Mesenchymal stem cell (in vitro differentiated cells and primary cell): Measurements from ENCODE around the gene FBXW12.

Source experiments
- DNase-seq: peaks from one replicate; pipeline ENCODE4 v3.0.0-alpha.2; 2013
- H2AFZ ChIP-seq: one replicate; pipeline ENCODE4 v1.6.1; 2013; ENCODE audit warnings: low read depth, mild to moderate bottlenecking, control low read depth, inconsistent platforms, low read length, moderate library complexity
- H2AK5ac ChIP-seq: 2 replicates; pipeline ENCODE4 v1.6.1; 2013; ENCODE audit warnings: low read length, moderate library complexity, mild to moderate bottlenecking, inconsistent platforms; ENCODE audit not compliant: severe bottlenecking
- H2BK120ac ChIP-seq: one replicate; pipeline ENCODE4 v1.6.1; 2013; ENCODE audit warnings: low read depth, mild to moderate bottlenecking, inconsistent platforms, low read length, moderate library complexity
- H2BK12ac ChIP-seq, 2 experiments: one replicate each; pipeline ENCODE4 v1.6.1; 2013; ENCODE audit warnings: inconsistent platforms in 2 of 2, low read length in 2 of 2, mild to moderate bottlenecking in 2 of 2, moderate library complexity in 2 of 2, control low read depth in 1 of 2
- H2BK15ac ChIP-seq: one replicate; pipeline ENCODE4 v1.6.1; 2013; ENCODE audit warnings: mild to moderate bottlenecking, low read depth, inconsistent platforms; ENCODE audit not compliant: poor library complexity, severe bottlenecking
- H2BK5ac ChIP-seq: 2 replicates; pipeline ENCODE4 v1.6.1; 2013; ENCODE audit warnings: low read depth, mild to moderate bottlenecking, low read length, control low read depth, inconsistent platforms; ENCODE audit not compliant: poor library complexity, severe bottlenecking
- H3K14ac ChIP-seq, 2 experiments: one replicate each; pipeline ENCODE4 v1.6.1; 2013; ENCODE audit warnings: inconsistent platforms in 2 of 2, low read length in 2 of 2, control low read depth in 1 of 2, mild to moderate bottlenecking in 1 of 2, moderate library complexity in 1 of 2
- H3K18ac ChIP-seq, 2 experiments: one replicate each; pipeline ENCODE4 v1.6.1; 2013; ENCODE audit warnings: inconsistent platforms in 2 of 2, low read length in 2 of 2, control low read depth in 1 of 2, low read depth in 1 of 2, mild to moderate bottlenecking in 1 of 2
- H3K23ac ChIP-seq, 2 experiments: one replicate each; pipeline ENCODE4 v1.6.1; 2013; ENCODE audit warnings: inconsistent platforms in 2 of 2, low read length in 2 of 2, mild to moderate bottlenecking in 2 of 2, moderate library complexity in 2 of 2, control low read depth in 1 of 2
- H3K27ac ChIP-seq: 2 replicates; pipeline ENCODE4 v1.5.1; 2013; ENCODE audit warnings: mild to moderate bottlenecking, moderate library complexity, low read length, control low read depth, inconsistent platforms; ENCODE audit not compliant: poor library complexity, severe bottlenecking
- H3K27me3 ChIP-seq, 2 experiments: 2 replicates each; pipeline versions ENCODE4 v1.6.1 to v1.7.0; 2013; ENCODE audit warnings: low read length in 2 of 2, mild to moderate bottlenecking in 2 of 2, moderate library complexity in 2 of 2, control low read depth in 1 of 2, inconsistent platforms in 1 of 2; ENCODE audit not compliant: control insufficient read depth in 1 of 2, insufficient read depth in 1 of 2
- H3K36me3 ChIP-seq, 2 experiments: 2 replicates each; pipeline versions ENCODE4 v1.6.1 to v1.7.0; 2013; ENCODE audit warnings: low read length in 2 of 2, control low read depth in 1 of 2, inconsistent platforms in 1 of 2, low read depth in 1 of 2, mild to moderate bottlenecking in 1 of 2; ENCODE audit not compliant: insufficient read depth in 2 of 2, control insufficient read depth in 1 of 2
- H3K4ac ChIP-seq, 2 experiments: one replicate each; pipeline ENCODE4 v1.6.1; 2013; ENCODE audit warnings: inconsistent platforms in 2 of 2, low read length in 2 of 2, mild to moderate bottlenecking in 2 of 2, moderate library complexity in 2 of 2, control low read depth in 1 of 2, low read depth in 1 of 2
- H3K4me1 ChIP-seq: 2 replicates; pipeline ENCODE4 v1.6.1; 2013; ENCODE audit warnings: low read depth, low read length, control low read depth; ENCODE audit not compliant: control insufficient read depth, insufficient read depth
- H3K4me2 ChIP-seq: 2 replicates; pipeline ENCODE4 v1.6.1; 2013; ENCODE audit warnings: low read length, mild to moderate bottlenecking, inconsistent platforms; ENCODE audit not compliant: poor library complexity, severe bottlenecking
- H3K4me3 ChIP-seq, 2 experiments: 2 replicates each; pipeline versions ENCODE4 v1.5.1 to v1.7.0; 2013; ENCODE audit warnings: low read length in 2 of 2, mild to moderate bottlenecking in 2 of 2, control low read depth in 1 of 2, low read depth in 1 of 2; ENCODE audit not compliant: insufficient read depth in 1 of 2
- H3K79me1 ChIP-seq: replicated peaks from 2 replicates; pipeline ENCODE4 v1.6.1; 2013; ENCODE audit warnings: mild to moderate bottlenecking, control low read depth, low read length, inconsistent platforms; ENCODE audit not compliant: poor library complexity, severe bottlenecking
- H3K9ac ChIP-seq: 2 replicates; pipeline ENCODE4 v1.7.0; 2013; ENCODE audit warnings: mild to moderate bottlenecking, low read length, moderate library complexity
- H3K9me3 ChIP-seq: 2 replicates; pipeline ENCODE4 v1.7.0; 2013; ENCODE audit warnings: mild to moderate bottlenecking, low read length; ENCODE audit not compliant: control insufficient read depth
- H4K8ac ChIP-seq: one replicate; pipeline ENCODE4 v1.6.1; 2013; ENCODE audit warnings: inconsistent platforms, mild to moderate bottlenecking, low read length, moderate library complexity
- H4K91ac ChIP-seq: one replicate; pipeline ENCODE4 v1.6.1; 2013; ENCODE audit warnings: mild to moderate bottlenecking, low read length, inconsistent platforms
- WGBS: methylation state at CpG from one replicate; pipeline ENCODE4 v1.1.7; 2013; ENCODE audit warnings: mixed read lengths; 5-methylcytosine and 5-hydroxymethylcytosine counted together

Gene FBXW12

GRCh38 chr3:48419597-48419996 lies 47.6 kb downstream of the FBXW12 start:
- H3K9ac ChIP-seq = no peak overlapping the region
- no peak overlapping the region for H3K14ac ChIP-seq
- no peak overlapping the region for H3K23ac ChIP-seq
- no peak overlapping the region for H2AK5ac ChIP-seq
- no peak overlapping the region for H4K91ac ChIP-seq
- no peak overlapping the region for H2BK15ac ChIP-seq
- H3K18ac ChIP-seq = no peak overlapping the region
- H2BK12ac ChIP-seq = no peak overlapping the region
- peaks cover 9% of the 10 kb centered on the region for H3K4me1 ChIP-seq
- H3K27ac ChIP-seq = no peak overlapping the region
- no peak for DNase-seq
- peaks cover 50% of the 10 kb centered on the region for H3K79me1 ChIP-seq
- no peak overlapping the region for H2AFZ ChIP-seq
- H3K9me3 ChIP-seq = no peaks in the 10 kb centered on the region
- no peak overlapping the region for H3K4me3 ChIP-seq
- H2BK120ac ChIP-seq = no peak overlapping the region
- H4K8ac ChIP-seq = no peak overlapping the region
- H3K27me3 ChIP-seq = no peaks in the 10 kb centered on the region
- peaks cover 43 to 93% of the 10 kb centered on the region in 2 experiments for H3K36me3 ChIP-seq
- H3K4me2 ChIP-seq = no peak overlapping the region
- H3K4ac ChIP-seq = no peak overlapping the region
- H2BK5ac ChIP-seq = no peak overlapping the region
- WGBS = 93% methylated on average over 17 of the region's 17 CpGs

DNA sequence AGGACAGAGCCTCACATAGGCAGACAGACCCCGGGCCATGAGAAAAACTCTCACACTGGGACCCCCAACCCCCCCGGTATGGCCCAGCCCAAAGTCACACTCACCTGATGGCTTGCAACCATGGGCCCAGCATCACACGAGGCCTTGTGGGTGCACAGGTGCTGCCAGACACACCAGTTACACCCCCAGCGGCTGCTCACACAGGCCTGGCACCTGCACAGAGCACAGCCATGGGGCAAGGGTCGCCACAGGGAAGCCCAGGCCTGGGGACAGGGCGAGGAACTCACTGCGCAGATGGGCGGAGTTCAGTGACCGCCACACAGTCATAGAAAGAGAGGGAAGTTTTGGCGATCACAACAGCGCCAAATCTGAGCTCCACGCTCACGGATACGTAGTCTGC lies 48.5 kb downstream of the FBXW12 start:
- H3K36me3 ChIP-seq = peaks cover 33 to 87% of the 10 kb centered on the region in 2 experiments
- no peaks in the 10 kb centered on the region for H3K27me3 ChIP-seq
- no peak overlapping the region for H2AFZ ChIP-seq
- H3K79me1 ChIP-seq = peaks cover 57% of the 10 kb centered on the region
- H3K9ac ChIP-seq = no peak overlapping the region
- no peak overlapping the region for H2BK12ac ChIP-seq
- 95% methylated on average over 14 of the region's 14 CpGs for WGBS
- no peak overlapping the region for H2BK120ac ChIP-seq
- no peak overlapping the region for H3K27ac ChIP-seq
- H3K4me1 ChIP-seq = peaks cover 18% of the 10 kb centered on the region
- no peak overlapping the region for H3K4me2 ChIP-seq
- DNase-seq = no peak
- no peak overlapping the region for H2AK5ac ChIP-seq
- H3K4me3 ChIP-seq = no peak overlapping the region
- H3K4ac ChIP-seq = no peak overlapping the region
- no peak overlapping the region for H3K18ac ChIP-seq
- no peak overlapping the region for H3K23ac ChIP-seq
- H2BK15ac ChIP-seq = no peak overlapping the region
- H2BK5ac ChIP-seq = no peak overlapping the region
- no peaks in the 10 kb centered on the region for H3K9me3 ChIP-seq
- no peak overlapping the region for H4K91ac ChIP-seq
- H3K14ac ChIP-seq = no peak overlapping the region
- no peak overlapping the region for H4K8ac ChIP-seq

GRCh38 chr3:48422272-48422671 lies 50.3 kb downstream of the FBXW12 start:
- Histone ChIP-seq H3K27ac (no peak overlapping the region), H4K8ac (no peak overlapping the region), H3K4me2 (no peak overlapping the region), H3K9ac (no peak overlapping the region), H3K79me1 (peaks cover 71% of the 10 kb centered on the region), H3K4me3 (no peak overlapping the region), H2AK5ac (no peak overlapping the region), H2BK5ac (no peak overlapping the region), H3K18ac (no peak overlapping the region), H3K14ac (no peak overlapping the region), H3K9me3 (no peaks in the 10 kb centered on the region), H3K4me1 (peaks cover 34% of the 10 kb centered on the region), H4K91ac (no peak overlapping the region), H2BK15ac (no peak overlapping the region), H2BK120ac (no peak overlapping the region), H2BK12ac (no peak overlapping the region), H3K27me3 (no peaks in the 10 kb centered on the region), H3K36me3 (peaks cover 17 to 75% of the 10 kb centered on the region in 2 experiments), H3K23ac (no peak overlapping the region), H2AFZ (no peak overlapping the region), H3K4ac (no peak overlapping the region)
- no peak for DNase-seq
- WGBS = over 99% methylated on average over 3 of the region's 3 CpGs

DNA sequence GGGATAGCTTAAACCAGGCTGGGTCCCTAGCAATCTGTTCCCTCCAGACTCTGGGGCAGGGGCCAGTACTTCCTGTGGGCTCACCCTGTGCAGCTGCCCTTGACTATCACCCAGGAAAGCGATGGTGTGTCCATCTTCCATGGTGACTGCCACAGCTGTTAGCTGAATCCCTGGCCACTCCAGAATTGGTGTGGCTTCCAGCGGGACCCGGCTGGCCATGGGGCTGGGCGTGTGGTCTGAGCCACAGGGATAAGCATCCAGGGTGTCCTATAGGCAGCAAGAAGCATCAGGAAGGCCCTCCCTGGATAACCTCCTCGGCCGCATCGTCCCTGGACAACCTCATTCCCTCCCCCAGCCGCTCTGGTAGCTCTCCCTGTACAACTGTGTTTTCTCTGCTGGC lies 50.7 kb downstream of the FBXW12 start:
- no peak overlapping the region for H3K4ac ChIP-seq
- no peak overlapping the region for H3K14ac ChIP-seq
- H3K27ac ChIP-seq = no peak overlapping the region
- no peak overlapping the region for H2BK15ac ChIP-seq
- DNase-seq = no peak
- H2BK5ac ChIP-seq = no peak overlapping the region
- peaks cover 74% of the 10 kb centered on the region for H3K79me1 ChIP-seq
- H3K9me3 ChIP-seq = no peaks in the 10 kb centered on the region
- peaks cover 38% of the 10 kb centered on the region for H3K4me1 ChIP-seq
- H4K8ac ChIP-seq = no peak overlapping the region
- H3K9ac ChIP-seq = no peak overlapping the region
- no peak overlapping the region for H2BK12ac ChIP-seq
- no peak overlapping the region for H3K4me2 ChIP-seq
- H3K27me3 ChIP-seq = no peaks in the 10 kb centered on the region
- WGBS = 94% methylated on average over 8 of the region's 8 CpGs
- H2BK120ac ChIP-seq = no peak overlapping the region
- no peak overlapping the region for H2AK5ac ChIP-seq
- H3K18ac ChIP-seq = no peak overlapping the region
- peaks cover 13 to 71% of the 10 kb centered on the region in 2 experiments for H3K36me3 ChIP-seq
- no peak overlapping the region for H2AFZ ChIP-seq
- H3K4me3 ChIP-seq = no peak overlapping the region
- no peak overlapping the region for H4K91ac ChIP-seq
- no peak overlapping the region for H3K23ac ChIP-seq
